OCI-LY1 (cell line): ENCODE measurements around the gene HPRT1.

ENCODE experiments used
- H2AFZ ChIP-seq: fragments of 200-600 bp; sonication (generic), shearing (Covaris generic); 2 replicates; pipeline ENCODE4 v1.6.0; 2014; ENCODE audit warnings: antibody characterized with exemption, mild to moderate bottlenecking, low read length
- H3F3A ChIP-seq: fragments of 200-600 bp; sonication (generic), shearing (Covaris generic); 2 replicates; pipeline ENCODE4 v1.6.0; 2014; ENCODE audit warnings: mild to moderate bottlenecking, antibody characterized with exemption, low read length, moderate library complexity; ENCODE audit not compliant: insufficient read depth
- H3K27ac ChIP-seq: fragments of 200-600 bp; sonication (generic); 2 replicates; pipeline ENCODE4 v1.5.1; 2014; ENCODE audit warnings: low read length, mixed run types, mild to moderate bottlenecking, low read depth; ENCODE audit not compliant: poor library complexity, severe bottlenecking
- H3K27me3 ChIP-seq: fragments of 200-600 bp; sonication (generic); 2 replicates; pipeline ENCODE4 v1.6.0; 2014; ENCODE audit warnings: antibody characterized with exemption, mild to moderate bottlenecking, low read length, moderate library complexity; ENCODE audit not compliant: insufficient read depth
- H3K36me3 ChIP-seq: fragments of 200-600 bp; sonication (generic); 2 replicates; pipeline ENCODE4 v1.6.1; 2014; ENCODE audit warnings: mild to moderate bottlenecking, antibody characterized with exemption, low read length, moderate library complexity, mixed read lengths; ENCODE audit not compliant: insufficient read depth
- H3K4me1 ChIP-seq: fragments of 200-600 bp; sonication (generic); 2 replicates; pipeline ENCODE4 v1.5.1; 2014; ENCODE audit warnings: mild to moderate bottlenecking, low read length, moderate library complexity; ENCODE audit not compliant: insufficient read depth, severe bottlenecking
- H3K4me2 ChIP-seq: fragments of 200-600 bp; sonication (generic), shearing (Covaris generic); 2 replicates; pipeline ENCODE4 v1.6.1; 2014; ENCODE audit warnings: low read length
- H3K4me3 ChIP-seq: fragments of 200-600 bp; sonication (generic); 2 replicates; pipeline ENCODE4 v1.5.1; 2014; ENCODE audit warnings: low read length, low read depth, mild to moderate bottlenecking, mixed read lengths; ENCODE audit not compliant: poor library complexity, severe bottlenecking
- H3K79me2 ChIP-seq: fragments of 200-600 bp; shearing (Covaris generic); 2 replicates; pipeline ENCODE4 v1.6.1; 2016; ENCODE audit warnings: mixed run types, low read length, mixed read lengths; ENCODE audit not compliant: insufficient read depth
- H3K9ac ChIP-seq: fragments of 200-600 bp; sonication (generic), shearing (Covaris generic); 2 replicates; pipeline ENCODE4 v1.6.1; 2014; ENCODE audit warnings: mild to moderate bottlenecking, low read length, mixed read lengths
- H3K9me2 ChIP-seq: fragments of 200-600 bp; sonication (generic), shearing (Covaris generic); 2 replicates; pipeline ENCODE4 v1.6.1; 2014; ENCODE audit warnings: low read depth, mild to moderate bottlenecking, low read length, mixed read lengths
- H3K9me3 ChIP-seq: fragments of 200-600 bp; shearing (Covaris generic); 2 replicates; pipeline ENCODE4 v1.6.1; 2014; ENCODE audit warnings: low read length, mixed read lengths
- H4K20me1 ChIP-seq: fragments of 200-600 bp; sonication (generic), shearing (Covaris generic); 2 replicates; pipeline ENCODE4 v1.6.0; 2016; ENCODE audit warnings: mild to moderate bottlenecking, low read length; ENCODE audit not compliant: insufficient read depth
- EZH2 ChIP-seq: fragments of 200-600 bp; sonication (generic), shearing (Covaris generic); IDR thresholded peaks from 2 replicates; pipeline ENCODE4 v1.8.0; 2017; ENCODE audit warnings: borderline replicate concordance, mixed run types, mild to moderate bottlenecking, antibody characterized with exemption, low read length, moderate library complexity, mixed read lengths
- TF ChIP-seq, protein P1 (sequence below): fragments of 200-600 bp; sonication (generic), shearing (Covaris generic); IDR thresholded peaks from 2 replicates; pipeline ENCODE4 v1.5.1; 2017; ENCODE audit warnings: mild to moderate bottlenecking, antibody characterized with exemption, low read length, moderate library complexity, mixed read lengths

Gene HPRT1

DNA sequence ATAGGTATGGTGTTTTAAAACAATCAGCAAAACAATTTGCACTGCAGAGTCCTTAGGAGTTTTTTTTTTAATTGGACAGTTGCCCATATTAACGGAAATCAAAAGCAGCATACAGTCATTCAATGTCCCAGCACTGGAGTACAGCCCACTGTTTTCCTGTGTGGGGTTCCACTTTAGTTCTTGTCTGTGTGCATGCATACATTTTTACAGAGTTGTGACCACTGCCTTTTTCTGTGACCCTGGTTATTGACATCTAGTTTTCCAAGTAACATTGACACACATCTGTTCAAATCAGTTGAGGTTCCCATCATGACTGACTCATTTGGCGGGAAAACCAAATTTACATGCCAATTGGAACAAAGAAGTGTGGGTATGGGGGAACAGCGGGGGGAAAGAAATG, 83.3 kb downstream of the HPRT1 start:
- Histone ChIP-seq H3K4me2 (no peak overlapping the region), H3K27me3 (no peaks in the 10 kb centered on the region), H3K9me3 (no peaks in the 10 kb centered on the region), H2AFZ (no peak overlapping the region), H3K4me1 (peaks cover 1% of the 10 kb centered on the region), H4K20me1 (no peaks in the 10 kb centered on the region), H3K27ac (no peak overlapping the region), H3K4me3 (no peak overlapping the region), H3F3A (no peaks in the 10 kb centered on the region), H3K79me2 (no peaks in the 10 kb centered on the region), H3K36me3 (no peaks in the 10 kb centered on the region), H3K9me2 (no peaks in the 10 kb centered on the region), H3K9ac (no peak overlapping the region)
- TF ChIP-seq, protein P1, sequence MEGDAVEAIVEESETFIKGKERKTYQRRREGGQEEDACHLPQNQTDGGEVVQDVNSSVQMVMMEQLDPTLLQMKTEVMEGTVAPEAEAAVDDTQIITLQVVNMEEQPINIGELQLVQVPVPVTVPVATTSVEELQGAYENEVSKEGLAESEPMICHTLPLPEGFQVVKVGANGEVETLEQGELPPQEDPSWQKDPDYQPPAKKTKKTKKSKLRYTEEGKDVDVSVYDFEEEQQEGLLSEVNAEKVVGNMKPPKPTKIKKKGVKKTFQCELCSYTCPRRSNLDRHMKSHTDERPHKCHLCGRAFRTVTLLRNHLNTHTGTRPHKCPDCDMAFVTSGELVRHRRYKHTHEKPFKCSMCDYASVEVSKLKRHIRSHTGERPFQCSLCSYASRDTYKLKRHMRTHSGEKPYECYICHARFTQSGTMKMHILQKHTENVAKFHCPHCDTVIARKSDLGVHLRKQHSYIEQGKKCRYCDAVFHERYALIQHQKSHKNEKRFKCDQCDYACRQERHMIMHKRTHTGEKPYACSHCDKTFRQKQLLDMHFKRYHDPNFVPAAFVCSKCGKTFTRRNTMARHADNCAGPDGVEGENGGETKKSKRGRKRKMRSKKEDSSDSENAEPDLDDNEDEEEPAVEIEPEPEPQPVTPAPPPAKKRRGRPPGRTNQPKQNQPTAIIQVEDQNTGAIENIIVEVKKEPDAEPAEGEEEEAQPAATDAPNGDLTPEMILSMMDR, result no peak
- TF ChIP-seq EZH2, result no peak

DNA sequence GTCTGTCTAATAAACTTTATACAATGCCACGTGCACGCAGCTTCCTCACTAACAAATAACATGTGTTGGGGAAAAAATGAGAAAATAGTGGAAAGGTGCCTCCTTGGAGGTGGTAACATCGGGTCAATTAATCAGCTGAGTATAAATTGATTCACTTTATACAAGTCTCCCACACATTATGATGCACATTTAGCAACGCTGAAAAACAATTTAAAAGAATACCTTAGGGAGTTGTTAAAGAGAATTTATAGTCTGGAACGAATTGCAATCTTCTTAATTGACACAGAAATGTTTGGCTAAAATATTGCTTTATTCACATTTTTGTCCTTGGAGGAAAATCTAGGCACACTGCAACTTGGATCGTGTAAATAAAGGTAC, 84.2 kb downstream of the HPRT1 start:
- H3K27ac ChIP-seq, result no peak overlapping the region
- H3K27me3 ChIP-seq, result no peaks in the 10 kb centered on the region
- no peaks in the 10 kb centered on the region for H3K79me2 ChIP-seq
- H3K9me2 ChIP-seq, result no peaks in the 10 kb centered on the region
- H4K20me1 ChIP-seq, result no peaks in the 10 kb centered on the region
- TF ChIP-seq, protein P1, result no peak
- no peak for TF ChIP-seq EZH2
- peaks cover 10% of the 10 kb centered on the region for H3K4me1 ChIP-seq
- no peak overlapping the region for H3K4me3 ChIP-seq
- no peak overlapping the region for H3K4me2 ChIP-seq
- no peaks in the 10 kb centered on the region for H3F3A ChIP-seq
- H2AFZ ChIP-seq, result no peak overlapping the region
- H3K9ac ChIP-seq, result no peak overlapping the region
- H3K36me3 ChIP-seq, result no peaks in the 10 kb centered on the region
- no peaks in the 10 kb centered on the region for H3K9me3 ChIP-seq

DNA sequence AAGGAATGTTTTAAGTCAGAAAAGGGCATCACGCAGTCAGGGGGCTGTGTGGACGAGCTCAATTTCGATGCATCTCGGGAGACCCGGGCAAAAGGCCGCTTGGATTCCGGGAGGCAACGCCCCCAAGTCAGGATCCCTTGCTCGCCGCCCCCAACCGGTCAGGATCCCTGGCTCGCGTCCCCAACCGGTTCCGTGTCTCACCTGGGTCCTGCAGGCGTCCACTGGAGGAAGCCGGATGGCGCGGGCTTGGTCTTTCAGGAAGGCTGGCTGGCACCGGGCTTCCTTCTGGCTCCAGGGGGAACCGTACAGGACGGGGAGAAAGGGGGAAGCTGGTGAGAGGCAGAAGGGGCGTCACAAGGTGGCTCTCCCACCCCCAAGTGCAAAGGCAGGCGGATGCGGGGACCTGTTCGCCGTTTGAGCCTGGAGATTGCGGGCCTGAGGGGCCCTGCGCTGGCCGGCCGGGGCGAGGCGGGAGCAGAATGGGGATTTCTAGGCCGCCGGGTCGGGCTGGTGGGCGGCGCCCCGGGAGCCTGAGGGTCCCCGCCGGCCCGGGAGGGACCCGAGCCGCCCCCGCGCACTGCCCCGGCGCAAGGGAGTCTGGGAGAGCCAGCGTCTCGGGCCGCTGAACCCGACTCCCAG, 84.7 kb downstream of the HPRT1 start:
- Histone ChIP-seq H3K4me2 (no peak overlapping the region), H3K4me3 (no peak overlapping the region), H3K27me3 (no peaks in the 10 kb centered on the region), H4K20me1 (no peaks in the 10 kb centered on the region), H3K79me2 (no peaks in the 10 kb centered on the region), H2AFZ (no peak overlapping the region), H3F3A (no peaks in the 10 kb centered on the region), H3K9me3 (no peaks in the 10 kb centered on the region), H3K9ac (no peak overlapping the region), H3K36me3 (no peaks in the 10 kb centered on the region), H3K9me2 (no peaks in the 10 kb centered on the region), H3K4me1 (peaks cover 12% of the 10 kb centered on the region), H3K27ac (no peak overlapping the region)
- TF ChIP-seq, protein P1, result no peak
- no peak for TF ChIP-seq EZH2
